ENCODE results near the gene PIM2.

The PIM2 gene

DNA sequence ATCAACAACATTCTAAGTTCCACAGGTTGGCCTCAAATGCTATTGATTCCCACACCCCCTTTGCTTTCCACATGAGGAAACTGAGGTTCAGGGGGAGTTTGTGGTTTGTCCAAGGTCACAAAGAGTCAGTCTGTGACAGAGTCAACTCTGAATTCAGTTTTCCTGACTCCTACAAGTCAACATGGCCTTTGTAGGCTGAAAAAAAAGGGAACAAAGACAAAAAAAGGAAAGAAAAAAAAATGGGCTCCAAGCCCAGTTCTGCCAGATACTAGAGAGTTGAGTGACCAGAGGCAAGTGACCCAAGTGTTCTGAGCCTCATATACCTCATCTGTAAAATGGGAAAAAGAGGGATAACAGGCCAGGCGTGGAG, 16.5 kb upstream of the PIM2 start:
- peak overlapping the region; percentile 42 for H3K27ac ChIP-seq (ENCODE audit: low read depth, low read length)
- TF ChIP-seq, protein P1, sequence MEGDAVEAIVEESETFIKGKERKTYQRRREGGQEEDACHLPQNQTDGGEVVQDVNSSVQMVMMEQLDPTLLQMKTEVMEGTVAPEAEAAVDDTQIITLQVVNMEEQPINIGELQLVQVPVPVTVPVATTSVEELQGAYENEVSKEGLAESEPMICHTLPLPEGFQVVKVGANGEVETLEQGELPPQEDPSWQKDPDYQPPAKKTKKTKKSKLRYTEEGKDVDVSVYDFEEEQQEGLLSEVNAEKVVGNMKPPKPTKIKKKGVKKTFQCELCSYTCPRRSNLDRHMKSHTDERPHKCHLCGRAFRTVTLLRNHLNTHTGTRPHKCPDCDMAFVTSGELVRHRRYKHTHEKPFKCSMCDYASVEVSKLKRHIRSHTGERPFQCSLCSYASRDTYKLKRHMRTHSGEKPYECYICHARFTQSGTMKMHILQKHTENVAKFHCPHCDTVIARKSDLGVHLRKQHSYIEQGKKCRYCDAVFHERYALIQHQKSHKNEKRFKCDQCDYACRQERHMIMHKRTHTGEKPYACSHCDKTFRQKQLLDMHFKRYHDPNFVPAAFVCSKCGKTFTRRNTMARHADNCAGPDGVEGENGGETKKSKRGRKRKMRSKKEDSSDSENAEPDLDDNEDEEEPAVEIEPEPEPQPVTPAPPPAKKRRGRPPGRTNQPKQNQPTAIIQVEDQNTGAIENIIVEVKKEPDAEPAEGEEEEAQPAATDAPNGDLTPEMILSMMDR (IDR thresholded peaks at IDR 0.05; ENCODE audit: insufficient read depth, low read length, poor library complexity, severe bottlenecking), result no peak
- TF ChIP-seq EZH2phosphoT487 (conservative IDR thresholded peaks at IDR 0.05; ENCODE audit: low read length), result no peak
- no peaks in the 10 kb centered on the region for H4K20me1 ChIP-seq (ENCODE audit: low read depth, low read length)
- H3K36me3 ChIP-seq (ENCODE audit: low read length), result no peaks in the 10 kb centered on the region
- H3K9me2 ChIP-seq (replicated peaks; ENCODE audit: insufficient read depth, low read length), result no peaks in the 10 kb centered on the region
- no peaks in the 10 kb centered on the region for H3K9me3 ChIP-seq (ENCODE audit: insufficient read depth, low read length)
- peaks cover 25% of the 10 kb centered on the region for H3F3A ChIP-seq (ENCODE audit: insufficient read depth)
- H3K9ac ChIP-seq (ENCODE audit: low read length), result no peak overlapping the region
- no peaks in the 10 kb centered on the region for H3K27me3 ChIP-seq (ENCODE audit: low read length)
- H3K4me2 ChIP-seq (ENCODE audit: low read depth, low read length, poor library complexity, severe bottlenecking), result no peak overlapping the region
- H3K79me2 ChIP-seq (ENCODE audit: insufficient read depth, low read length), result no peaks in the 10 kb centered on the region
- H3K4me3 ChIP-seq (ENCODE audit: insufficient read depth, low read length, poor library complexity, severe bottlenecking), result no peak overlapping the region
- no peak overlapping the region for H2AFZ ChIP-seq (ENCODE audit: low read depth, low read length, severe bottlenecking)

DNA sequence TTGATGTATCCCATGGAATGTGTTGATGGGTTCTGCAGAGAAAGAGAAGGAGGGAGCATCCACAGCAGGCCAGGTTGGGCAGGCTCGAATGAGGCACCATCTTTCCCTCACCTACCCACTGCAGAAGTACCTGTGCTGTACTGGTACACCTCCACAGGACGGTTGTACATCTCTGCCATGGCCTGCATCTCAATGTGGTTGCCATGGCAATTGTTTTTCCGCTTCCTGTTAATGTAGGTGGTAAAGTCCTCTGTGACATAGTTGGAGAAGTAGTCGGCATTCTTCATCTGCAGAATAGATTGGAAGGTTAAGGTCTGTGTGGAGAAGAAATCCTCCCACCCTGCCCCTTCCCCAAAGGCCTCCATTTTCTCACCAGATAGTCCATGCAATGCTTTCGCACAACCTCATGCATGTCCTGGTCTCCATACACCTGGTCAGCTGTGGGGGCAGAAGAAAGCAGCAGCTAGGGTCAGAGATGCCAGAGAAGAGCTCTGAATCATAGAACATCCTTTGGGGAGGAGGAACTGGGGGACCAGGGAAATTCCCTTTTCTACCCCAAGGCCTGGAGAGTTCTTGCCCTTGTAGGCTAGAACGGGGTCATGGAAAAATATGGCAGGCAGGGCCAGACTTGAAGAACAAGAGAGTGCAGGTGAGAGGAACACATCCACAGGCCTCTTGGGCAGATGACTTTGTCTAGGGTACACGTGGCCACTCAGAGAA, 15.9 kb upstream of the PIM2 start:
- no peak for TF ChIP-seq EZH2phosphoT487 (conservative IDR thresholded peaks at IDR 0.05; ENCODE audit: low read length)
- TF ChIP-seq, protein P1 (IDR thresholded peaks at IDR 0.05; ENCODE audit: insufficient read depth, low read length, poor library complexity, severe bottlenecking), result no peak
- Histone ChIP-seq H3K36me3 (ENCODE audit: low read length) (no peaks in the 10 kb centered on the region), H3K9me3 (ENCODE audit: insufficient read depth, low read length) (no peaks in the 10 kb centered on the region), H4K20me1 (ENCODE audit: low read depth, low read length) (no peaks in the 10 kb centered on the region), H3K79me2 (ENCODE audit: insufficient read depth, low read length) (no peaks in the 10 kb centered on the region), H3K27me3 (ENCODE audit: low read length) (no peaks in the 10 kb centered on the region), H3K9ac (ENCODE audit: low read length) (no peak overlapping the region), H3K4me2 (ENCODE audit: low read depth, low read length, poor library complexity, severe bottlenecking) (no peak overlapping the region), H3K4me3 (ENCODE audit: insufficient read depth, low read length, poor library complexity, severe bottlenecking) (no peak overlapping the region), H3F3A (ENCODE audit: insufficient read depth) (peaks cover 24% of the 10 kb centered on the region), H3K27ac (ENCODE audit: low read depth, low read length) (peak overlapping the region; percentile 42), H3K9me2 (replicated peaks; ENCODE audit: insufficient read depth, low read length) (no peaks in the 10 kb centered on the region), H2AFZ (ENCODE audit: low read depth, low read length, severe bottlenecking) (no peak overlapping the region)

DNA sequence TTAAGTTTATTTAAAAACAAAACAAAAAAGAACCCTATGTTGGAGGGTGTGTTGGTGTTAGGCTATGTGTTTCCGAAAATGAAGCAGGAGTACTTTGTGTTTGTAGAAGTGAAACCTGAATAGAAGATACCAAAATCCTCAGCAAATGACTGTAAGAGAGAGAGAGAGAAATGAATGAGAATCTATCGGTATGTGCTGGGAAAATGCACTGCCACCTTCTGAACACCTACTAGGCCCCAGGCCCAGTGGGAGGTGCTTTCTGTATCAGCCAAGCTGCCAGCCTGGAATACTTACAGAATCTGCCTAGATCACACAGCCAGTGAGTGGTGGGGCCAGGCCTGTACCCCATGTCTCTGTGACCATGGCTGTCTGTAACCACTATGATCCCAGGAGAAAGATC, 14.9 kb upstream of the PIM2 start:
- no peak overlapping the region for H3K4me2 ChIP-seq (ENCODE audit: low read depth, low read length, poor library complexity, severe bottlenecking)
- H3K9me2 ChIP-seq (replicated peaks; ENCODE audit: insufficient read depth, low read length), result no peaks in the 10 kb centered on the region
- no peaks in the 10 kb centered on the region for H3K27me3 ChIP-seq (ENCODE audit: low read length)
- no peak overlapping the region for H3K9ac ChIP-seq (ENCODE audit: low read length)
- no peaks in the 10 kb centered on the region for H3K79me2 ChIP-seq (ENCODE audit: insufficient read depth, low read length)
- H3K27ac ChIP-seq (ENCODE audit: low read depth, low read length), result peak overlapping the region; percentile 44
- H4K20me1 ChIP-seq (ENCODE audit: low read depth, low read length), result no peaks in the 10 kb centered on the region
- H2AFZ ChIP-seq (ENCODE audit: low read depth, low read length, severe bottlenecking), result no peak overlapping the region
- H3K36me3 ChIP-seq (ENCODE audit: low read length), result no peaks in the 10 kb centered on the region
- H3K4me3 ChIP-seq (ENCODE audit: insufficient read depth, low read length, poor library complexity, severe bottlenecking), result no peak overlapping the region
- TF ChIP-seq EZH2phosphoT487 (conservative IDR thresholded peaks at IDR 0.05; ENCODE audit: low read length), result no peak
- TF ChIP-seq, protein P1 (IDR thresholded peaks at IDR 0.05; ENCODE audit: insufficient read depth, low read length, poor library complexity, severe bottlenecking), result no peak
- no peaks in the 10 kb centered on the region for H3K9me3 ChIP-seq (ENCODE audit: insufficient read depth, low read length)
- peaks cover 15% of the 10 kb centered on the region for H3F3A ChIP-seq (ENCODE audit: insufficient read depth)

All from SU-DHL-6 (cell line).